ENCODE measurements around the gene MYOF. TPM values are rescaled to one million over a fixed set of nuclear protein-coding genes. Genes with fewer than 3 reads are reported as not detected.
A peak's percentile ranks its signal among the peaks of the same experiment; 100 is the strongest.

The MYOF gene
- total RNA-seq, 2 donors from 2014 or later, result 21.1 to 25.7 TPM

GRCh38 chr10:93463723-93464476 is 18.2 kb downstream of the MYOF start:
- Histone ChIP-seq H3K27ac (peak overlapping the region; percentile 9 to 90 (median 86)), H3K4me3 (no peak overlapping the region), H3K36me3 (replicated peaks in 1 of 2; ENCODE audit: insufficient read depth in 1 of 2, low read depth in 2 of 2) (no peaks in the 10 kb centered on the region), H3K4me1 (peaks cover 14% of the 10 kb centered on the region), H3K27me3 (no peaks in the 10 kb centered on the region), H3K9me3 (no peaks in the 10 kb centered on the region)
- TF ChIP-seq, protein P1, sequence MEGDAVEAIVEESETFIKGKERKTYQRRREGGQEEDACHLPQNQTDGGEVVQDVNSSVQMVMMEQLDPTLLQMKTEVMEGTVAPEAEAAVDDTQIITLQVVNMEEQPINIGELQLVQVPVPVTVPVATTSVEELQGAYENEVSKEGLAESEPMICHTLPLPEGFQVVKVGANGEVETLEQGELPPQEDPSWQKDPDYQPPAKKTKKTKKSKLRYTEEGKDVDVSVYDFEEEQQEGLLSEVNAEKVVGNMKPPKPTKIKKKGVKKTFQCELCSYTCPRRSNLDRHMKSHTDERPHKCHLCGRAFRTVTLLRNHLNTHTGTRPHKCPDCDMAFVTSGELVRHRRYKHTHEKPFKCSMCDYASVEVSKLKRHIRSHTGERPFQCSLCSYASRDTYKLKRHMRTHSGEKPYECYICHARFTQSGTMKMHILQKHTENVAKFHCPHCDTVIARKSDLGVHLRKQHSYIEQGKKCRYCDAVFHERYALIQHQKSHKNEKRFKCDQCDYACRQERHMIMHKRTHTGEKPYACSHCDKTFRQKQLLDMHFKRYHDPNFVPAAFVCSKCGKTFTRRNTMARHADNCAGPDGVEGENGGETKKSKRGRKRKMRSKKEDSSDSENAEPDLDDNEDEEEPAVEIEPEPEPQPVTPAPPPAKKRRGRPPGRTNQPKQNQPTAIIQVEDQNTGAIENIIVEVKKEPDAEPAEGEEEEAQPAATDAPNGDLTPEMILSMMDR (IDR thresholded peaks at IDR 0.05), result no peak
- TF ChIP-seq POLR2A (IDR thresholded peaks at IDR 0.05), result no peak
- ATAC-seq (no peak), DNase-seq (peak in 3 of 4 donors; percentile 20 to 56 (median 29))
- intact Hi-C loops (cut with DNase I), result no loop called here
- WGBS, 2 donors, result 55 to 83% methylated on average over 6 of the region's 6 CpGs

DNA sequence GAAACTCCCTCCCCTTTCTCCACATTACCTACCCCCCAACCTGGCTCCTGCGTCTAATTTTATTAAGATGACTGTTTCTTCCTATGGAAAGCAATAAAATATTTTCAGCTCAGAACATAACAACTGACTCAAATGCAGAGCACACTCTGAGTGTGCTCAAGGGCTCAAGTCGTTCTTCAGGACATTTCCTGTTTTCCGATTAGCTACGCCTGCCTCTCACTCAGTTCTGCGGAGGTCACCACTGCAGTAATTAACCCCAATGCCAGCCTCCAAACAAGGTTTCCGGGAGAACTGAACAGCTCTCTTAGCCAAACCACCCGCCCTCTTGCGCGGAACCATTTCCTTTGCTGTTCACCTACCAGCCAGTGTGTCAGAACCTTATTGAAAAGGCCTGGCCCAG is 19.3 kb downstream of the MYOF start:
- H3K36me3 ChIP-seq (replicated peaks in 1 of 2; ENCODE audit: insufficient read depth in 1 of 2, low read depth in 2 of 2), result no peaks in the 10 kb centered on the region
- TF ChIP-seq, protein P1 (IDR thresholded peaks at IDR 0.05), result no peak
- TF ChIP-seq POLR2A (IDR thresholded peaks at IDR 0.05), result no peak
- H3K27me3 ChIP-seq, result no peaks in the 10 kb centered on the region
- no peak for ATAC-seq
- peaks cover 22% of the 10 kb centered on the region for H3K4me1 ChIP-seq
- no peak overlapping the region for H3K4me3 ChIP-seq
- peak in 1 of 4 donors; percentile 38 for DNase-seq
- intact Hi-C loops (cut with DNase I), result no loop called here
- peak overlapping the region in 3 of 4 donors; percentile 41 to 87 (median 62) for H3K27ac ChIP-seq
- 62 to 68% methylated on average over 9 of the region's 9 CpGs for WGBS, 2 donors
- H3K9me3 ChIP-seq, result no peaks in the 10 kb centered on the region

DNA sequence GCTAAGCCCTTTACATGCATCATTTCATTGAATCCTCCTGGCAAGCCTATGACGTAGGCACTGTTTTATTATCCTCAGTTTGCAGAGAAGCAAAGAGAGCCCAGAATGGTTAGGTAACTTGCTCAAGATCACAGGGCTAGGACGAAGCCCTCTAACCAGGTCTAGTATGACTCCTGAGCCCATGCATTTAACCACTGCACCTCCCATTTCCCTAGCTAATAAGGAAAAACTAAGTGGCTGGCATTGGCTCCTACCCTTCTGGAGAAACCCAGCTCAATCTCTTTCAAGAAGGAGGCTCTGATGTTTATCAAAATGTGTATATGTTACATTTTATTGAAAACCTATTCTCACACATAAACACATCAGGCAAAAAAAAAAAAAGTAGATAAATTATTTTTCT is 19.8 kb downstream of the MYOF start:
- WGBS, 2 donors, result 28 to 33% methylated on average over 2 of the region's 2 CpGs
- peaks cover 24% of the 10 kb centered on the region for H3K4me1 ChIP-seq
- no peak for ATAC-seq

GRCh38 chr10:93461807-93462178 is 20.3 kb downstream of the MYOF start:
- Histone ChIP-seq H3K36me3 (replicated peaks in 1 of 2; ENCODE audit: insufficient read depth in 1 of 2, low read depth in 2 of 2) (no peaks in the 10 kb centered on the region), H3K4me1 (peaks cover 23% of the 10 kb centered on the region), H3K9me3 (no peaks in the 10 kb centered on the region), H3K27me3 (no peaks in the 10 kb centered on the region), H3K4me3 (no peak overlapping the region), H3K27ac (peak overlapping the region in 3 of 4 donors; percentile 4 to 87 (median 38))
- TF ChIP-seq POLR2A (IDR thresholded peaks at IDR 0.05), result no peak
- TF ChIP-seq, protein P1 (IDR thresholded peaks at IDR 0.05), result no peak
- WGBS, 2 donors, result 85 to 100% methylated on average over 1 of the region's 1 CpG
- ATAC-seq (no peak), DNase-seq (no peak)
- intact Hi-C loops (cut with DNase I), result no loop called here

More for the DNA sequence above, 19.8 kb downstream of the MYOF start:
- no peak for DNase-seq
- Histone ChIP-seq H3K4me3 (no peak overlapping the region), H3K27me3 (no peaks in the 10 kb centered on the region), H3K36me3 (replicated peaks in 1 of 2; ENCODE audit: insufficient read depth in 1 of 2, low read depth in 2 of 2) (no peaks in the 10 kb centered on the region), H3K27ac (peak overlapping the region in 1 of 4 donors; percentile 87), H3K9me3 (no peaks in the 10 kb centered on the region)
- intact Hi-C loops (cut with DNase I), result no loop called here
- TF ChIP-seq, protein P1 (IDR thresholded peaks at IDR 0.05), result no peak
- no peak for TF ChIP-seq POLR2A (IDR thresholded peaks at IDR 0.05)
